ENCODE results near the gene PPP1R13L.

DNA sequence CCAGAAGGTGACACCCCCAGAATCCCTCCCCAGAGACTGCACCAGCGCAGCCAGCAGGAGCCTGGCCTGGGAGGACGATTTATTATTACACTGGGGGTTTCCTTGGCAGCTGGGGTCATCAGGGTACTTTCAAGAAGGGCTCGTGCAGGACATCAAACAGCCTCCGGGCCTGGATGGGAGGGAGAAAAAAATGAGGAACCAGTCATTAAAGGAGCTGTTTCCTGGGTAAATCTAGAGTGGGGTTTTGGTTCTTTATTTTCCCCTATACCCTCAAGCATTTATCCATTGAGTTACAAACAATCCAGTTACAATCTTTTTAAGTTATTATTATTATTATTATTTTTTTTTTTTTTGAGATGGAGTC lies 4.7 kb upstream of the PPP1R13L start:
- TF ChIP-seq, protein P1, sequence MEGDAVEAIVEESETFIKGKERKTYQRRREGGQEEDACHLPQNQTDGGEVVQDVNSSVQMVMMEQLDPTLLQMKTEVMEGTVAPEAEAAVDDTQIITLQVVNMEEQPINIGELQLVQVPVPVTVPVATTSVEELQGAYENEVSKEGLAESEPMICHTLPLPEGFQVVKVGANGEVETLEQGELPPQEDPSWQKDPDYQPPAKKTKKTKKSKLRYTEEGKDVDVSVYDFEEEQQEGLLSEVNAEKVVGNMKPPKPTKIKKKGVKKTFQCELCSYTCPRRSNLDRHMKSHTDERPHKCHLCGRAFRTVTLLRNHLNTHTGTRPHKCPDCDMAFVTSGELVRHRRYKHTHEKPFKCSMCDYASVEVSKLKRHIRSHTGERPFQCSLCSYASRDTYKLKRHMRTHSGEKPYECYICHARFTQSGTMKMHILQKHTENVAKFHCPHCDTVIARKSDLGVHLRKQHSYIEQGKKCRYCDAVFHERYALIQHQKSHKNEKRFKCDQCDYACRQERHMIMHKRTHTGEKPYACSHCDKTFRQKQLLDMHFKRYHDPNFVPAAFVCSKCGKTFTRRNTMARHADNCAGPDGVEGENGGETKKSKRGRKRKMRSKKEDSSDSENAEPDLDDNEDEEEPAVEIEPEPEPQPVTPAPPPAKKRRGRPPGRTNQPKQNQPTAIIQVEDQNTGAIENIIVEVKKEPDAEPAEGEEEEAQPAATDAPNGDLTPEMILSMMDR (IDR thresholded peaks at IDR 0.05) = no peak
- TF ChIP-seq POLR2A (IDR thresholded peaks at IDR 0.05) (no peak), POLR2AphosphoS5 (IDR thresholded peaks at IDR 0.05) (no peak)

Data from gastroesophageal sphincter (tissue), 3 donors.